ENCODE measurements around the gene FGF1. TPM values are rescaled to one million over a fixed set of nuclear protein-coding genes. Genes with fewer than 3 reads are reported as not detected.

FGF1 gene
- polyA plus RNA-seq, 3 donors = not detected

GRCh38 chr5:142655339-142656267 lies 30.3 kb downstream of the FGF1 start:
- Histone ChIP-seq H4K20me1 (ENCODE audit: insufficient read depth, low read length) (no peaks in the 10 kb centered on the region), H3K36me3 (replicated peaks in 1 of 2; ENCODE audit: control insufficient read depth in 1 of 2, insufficient read depth in 2 of 2, low read length in 2 of 2) (no peaks in the 10 kb centered on the region), H3K79me2 (ENCODE audit: insufficient read depth, low read length) (no peaks in the 10 kb centered on the region), H3K4me1 (ENCODE audit: control insufficient read depth in 1 of 2, insufficient read depth in 2 of 2, low read length in 2 of 2) (no peaks in the 10 kb centered on the region), H3K27me3 (ENCODE audit: control insufficient read depth in 2 of 2, insufficient read depth in 2 of 2, low read length in 2 of 2) (peaks cover 3 to 10% of the 10 kb centered on the region in 2 donors), H3K9me3 (replicated peaks in 1 of 2; ENCODE audit: control insufficient read depth in 1 of 2, insufficient read depth in 1 of 2, low read length in 2 of 2) (no peaks in the 10 kb centered on the region), H2AFZ (ENCODE audit: insufficient read depth, low read depth, low read length, poor library complexity, severe bottlenecking) (no peak overlapping the region), H3K27ac (ENCODE audit: low read depth in 1 of 2, low read length in 2 of 2) (no peak overlapping the region), H3K4me2 (replicated peaks; ENCODE audit: extremely low read depth, low read length, poor library complexity, severe bottlenecking) (no peak overlapping the region), H3K9ac (ENCODE audit: insufficient read depth, low read length, poor library complexity, severe bottlenecking) (no peak overlapping the region), H3K4me3 (replicated peaks in 1 of 3; ENCODE audit: low read depth in 2 of 3, low read length in 3 of 3) (no peak overlapping the region)
- Mint-ChIP-seq H3K27ac (no peak overlapping the region), H3K9me3 (no peaks in the 10 kb centered on the region), H3K36me3 (no peaks in the 10 kb centered on the region), H3K27me3 (ENCODE audit: low read depth in 3 of 3) (peaks cover 6 to 18% (median 15%) of the 10 kb centered on the region in 3 donors), H3K4me1 (no peaks in the 10 kb centered on the region), H3K4me3 (no peak overlapping the region)
- peak; percentile 33 to 57 (median 51) for DNase-seq
- intact Hi-C loops (cut with micrococcal nuclease) = loop anchor here in 1 of 2 donors (5.0 kb wide), 2 partner anchors 47 to 232 kb away; no protein-coding TSS in a partner anchor
- peak; percentile 98 for TF ChIP-seq CTCF (IDR thresholded peaks at IDR 0.05)
- WGBS (ENCODE audit: insufficient coverage) = no CpG with 5 or more reads among the region's 13 CpGs

- Mint-ChIP-seq H3K27me3 (ENCODE audit: low read depth in 3 of 3) (peaks cover 6 to 20% (median 17%) of the 10 kb centered on the region in 3 donors), H3K27ac (no peak overlapping the region), H3K4me1 (no peaks in the 10 kb centered on the region), H3K9me3 (no peaks in the 10 kb centered on the region), H3K36me3 (no peaks in the 10 kb centered on the region), H3K4me3 (no peak overlapping the region)
- no peak overlapping the region for H3K4me2 ChIP-seq (replicated peaks; ENCODE audit: extremely low read depth, low read length, poor library complexity, severe bottlenecking)
- intact Hi-C loops (cut with micrococcal nuclease) = loop anchor here in 1 of 2 donors (5.0 kb wide), 2 partner anchors 48 to 233 kb away; no protein-coding TSS in a partner anchor
- H3K36me3 ChIP-seq (replicated peaks in 1 of 2; ENCODE audit: control insufficient read depth in 1 of 2, insufficient read depth in 2 of 2, low read length in 2 of 2) = no peaks in the 10 kb centered on the region
- peaks cover 3 to 10% of the 10 kb centered on the region in 2 donors for H3K27me3 ChIP-seq (ENCODE audit: control insufficient read depth in 2 of 2, insufficient read depth in 2 of 2, low read length in 2 of 2)
- no peak overlapping the region for H3K9ac ChIP-seq (ENCODE audit: insufficient read depth, low read length, poor library complexity, severe bottlenecking)
- no peaks in the 10 kb centered on the region for H3K79me2 ChIP-seq (ENCODE audit: insufficient read depth, low read length)
- 80% methylated on average over 2 of the region's 8 CpGs for WGBS (ENCODE audit: insufficient coverage)
- no peaks in the 10 kb centered on the region for H4K20me1 ChIP-seq (ENCODE audit: insufficient read depth, low read length)
- H3K9me3 ChIP-seq (replicated peaks in 1 of 2; ENCODE audit: control insufficient read depth in 1 of 2, insufficient read depth in 1 of 2, low read length in 2 of 2) = no peaks in the 10 kb centered on the region
- H3K27ac ChIP-seq (ENCODE audit: low read depth in 1 of 2, low read length in 2 of 2) = no peak overlapping the region
- no peak overlapping the region for H2AFZ ChIP-seq (ENCODE audit: insufficient read depth, low read depth, low read length, poor library complexity, severe bottlenecking)
- H3K4me1 ChIP-seq (ENCODE audit: control insufficient read depth in 1 of 2, insufficient read depth in 2 of 2, low read length in 2 of 2) = no peaks in the 10 kb centered on the region
- DNase-seq = no peak
- H3K4me3 ChIP-seq (replicated peaks in 1 of 3; ENCODE audit: low read depth in 2 of 3, low read length in 3 of 3) = no peak overlapping the region
- no peak for TF ChIP-seq CTCF (IDR thresholded peaks at IDR 0.05)
Measured at GRCh38 chr5:142654578-142655058, 31.3 kb downstream of the FGF1 start.

Measured in CD14-positive monocyte (primary cell).